ENCODE measurements around the gene B3GNT8.

DNA sequence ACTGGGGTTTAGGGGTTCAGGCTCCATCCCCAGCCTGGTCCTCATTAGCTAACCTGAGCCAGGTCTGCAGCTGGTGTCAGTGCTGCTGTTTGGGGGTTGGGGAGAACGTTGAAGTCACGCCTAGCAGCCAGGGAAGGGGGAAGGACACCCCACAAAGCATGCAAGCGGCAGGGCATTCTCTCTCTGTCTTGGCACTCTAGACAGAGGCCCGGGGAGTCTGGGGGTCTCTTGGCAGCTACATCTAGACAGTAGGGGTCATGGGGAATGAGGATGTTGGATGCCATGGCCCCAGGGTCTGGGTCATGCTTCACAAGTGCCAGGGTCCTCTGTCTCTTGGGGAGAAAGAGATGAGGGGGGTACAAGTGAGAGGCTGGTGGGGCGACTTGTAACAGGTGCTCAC lies 18.4 kb upstream of the B3GNT8 start:
- TF ChIP-seq POLR2AphosphoS5 (IDR thresholded peaks at IDR 0.05; ENCODE audit: low read depth, low read length) (no peak), POLR2A (IDR thresholded peaks at IDR 0.05; ENCODE audit: low read depth, low read length) (no peak), TAF1 (IDR thresholded peaks at IDR 0.05; ENCODE audit: borderline replicate concordance, low read depth, low read length) (no peak)

All from GM12892 (cell line).